GM19438 (cell line): ENCODE measurements around the gene ZCCHC13.
"Not testable (repeated sequence)": the region's sequence is repeated elsewhere in the genome, so short reads cannot be mapped to it uniquely, and the experiment has no call there.

Experiments used
- ATAC-seq: cut with Tn5 transposase; IDR thresholded peaks from one replicate; pipeline ENCODE4 v1.9.1; 2021; ENCODE audit warnings: low read depth; ENCODE audit not compliant: unreplicated experiment

The ZCCHC13 gene

DNA sequence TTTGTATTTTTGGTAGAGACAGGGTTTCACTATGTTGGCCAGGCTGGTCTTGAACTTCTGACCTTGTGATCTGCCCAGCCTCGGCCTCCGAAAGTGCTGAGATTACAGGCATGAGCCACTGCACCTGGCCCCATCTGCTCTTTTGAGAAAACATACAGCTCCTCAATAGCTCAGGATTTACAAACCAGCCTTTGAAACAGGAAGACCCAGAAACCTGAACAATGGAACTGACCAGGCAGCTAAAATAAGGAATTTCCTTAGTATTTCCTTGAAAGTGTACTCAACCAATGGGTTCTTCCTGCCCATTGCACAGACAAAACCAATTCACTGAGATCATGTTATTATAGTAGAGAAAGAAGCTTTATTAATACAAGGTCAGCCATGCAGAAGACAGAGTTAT, 15.3 kb downstream of the ZCCHC13 start:
- not testable (repeated sequence) for ATAC-seq

DNA sequence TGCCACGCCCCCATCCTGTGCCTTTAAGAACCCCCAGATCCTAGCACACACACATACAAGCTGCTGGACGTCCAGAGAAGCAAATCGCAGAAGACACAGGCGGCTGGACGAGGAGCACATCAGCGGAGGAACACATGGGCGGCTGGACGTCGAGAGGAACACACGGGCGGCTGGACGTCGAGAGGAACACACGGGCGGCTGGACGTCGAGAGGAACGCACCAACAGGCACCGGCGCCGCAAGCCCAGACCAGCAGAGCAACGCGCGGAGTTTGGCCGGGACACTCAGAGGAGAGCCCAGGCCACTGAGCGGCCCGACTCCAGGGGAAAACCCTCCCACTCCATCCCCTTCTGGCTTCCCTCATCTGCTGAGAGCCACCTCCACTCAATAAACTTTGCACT, 17.2 kb downstream of the ZCCHC13 start:
- ATAC-seq: no peak

- no peak for ATAC-seq
Observed at GRCh38 chrX:74324131-74324530, 20.2 kb downstream of the ZCCHC13 start.

GRCh38 chrX:74325130-74326059, 21.4 kb downstream of the ZCCHC13 start:
- ATAC-seq: no peak

- ATAC-seq: no peak
Observed at GRCh38 chrX:74338852-74339251, 34.9 kb downstream of the ZCCHC13 start.

GRCh38 chrX:74340051-74340450, 36.1 kb downstream of the ZCCHC13 start:
- ATAC-seq: no peak

GRCh38 chrX:74342211-74342610, 38.2 kb downstream of the ZCCHC13 start:
- not testable (repeated sequence) for ATAC-seq

- ATAC-seq: no peak
Observed at GRCh38 chrX:74343343-74344279, 39.6 kb downstream of the ZCCHC13 start.

GRCh38 chrX:74344280-74344622, 40.3 kb downstream of the ZCCHC13 start:
- no peak for ATAC-seq

DNA sequence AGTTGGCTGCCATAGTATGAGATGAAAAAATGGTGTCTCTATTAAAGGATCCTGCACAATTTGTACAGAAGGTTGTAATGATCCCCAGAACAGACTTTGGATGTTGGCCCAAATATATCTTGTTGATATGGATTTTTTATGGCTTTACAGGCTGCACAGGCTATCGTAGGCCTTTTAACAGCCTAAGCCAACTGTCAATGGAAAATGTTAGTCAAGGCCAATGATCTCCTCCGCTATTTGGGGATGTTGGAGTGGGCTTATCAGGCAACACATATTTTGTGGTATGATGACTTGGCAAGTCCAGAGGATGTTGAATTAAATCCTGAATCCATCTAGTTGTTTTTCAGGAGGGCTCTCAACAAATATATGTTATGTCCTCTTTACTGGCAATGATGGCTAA, 42.1 kb downstream of the ZCCHC13 start:
- ATAC-seq: no peak

DNA sequence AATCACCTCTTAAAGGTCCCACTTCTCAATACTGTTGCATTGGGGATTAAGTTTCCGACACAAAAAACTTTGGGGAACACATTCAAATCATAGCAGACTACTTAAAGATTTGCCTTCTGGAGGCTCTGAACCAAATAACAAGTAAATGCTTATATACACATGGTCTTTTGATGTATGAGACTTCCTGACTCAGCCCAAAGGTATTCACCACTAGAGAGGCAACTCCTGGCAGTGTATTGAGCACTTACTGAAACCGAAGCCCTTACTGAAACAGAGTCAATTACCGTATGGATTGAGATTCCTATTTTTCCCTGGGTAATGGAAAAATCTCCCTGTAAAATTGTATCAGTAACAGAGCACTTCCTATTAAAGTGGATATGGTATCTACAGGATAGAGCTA, 45.4 kb downstream of the ZCCHC13 start:
- no peak for ATAC-seq

- ATAC-seq: no peak
Observed at GRCh38 chrX:74351760-74352159, 47.8 kb downstream of the ZCCHC13 start.

DNA sequence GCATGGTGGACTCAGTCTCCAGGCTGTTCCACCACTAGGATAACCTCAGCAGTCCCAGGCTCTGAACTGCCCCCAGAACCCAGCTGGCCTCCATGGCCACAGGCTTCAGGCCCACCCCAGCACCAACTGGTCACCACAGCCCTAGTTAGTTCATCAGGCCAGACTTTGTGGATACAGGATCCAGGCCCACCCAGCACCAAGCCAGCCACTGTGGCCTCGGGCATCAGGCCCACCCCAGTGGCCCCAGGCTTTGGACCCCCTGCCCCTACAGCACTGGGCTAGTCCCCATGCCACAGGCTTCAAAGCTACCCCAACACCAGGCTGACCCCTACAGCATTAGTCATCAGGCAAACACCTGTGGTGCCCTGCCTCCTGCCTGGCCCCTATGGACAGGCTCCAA, 50.0 kb downstream of the ZCCHC13 start:
- no peak for ATAC-seq
